NK-92 treated with Interleukin-12 subunit alpha and Interleukin-12 subunit beta, amount 100 ng/mL, for 24 hours (cell line): Measurements from ENCODE around the gene RGCC.
"Not testable (repeated sequence)": the region's sequence is repeated elsewhere in the genome, so short reads cannot be mapped to it uniquely, and the experiment has no call there.

Source experiments
- DNase-seq: peaks from one replicate; lab custom pipeline; 2025; lab: John Stamatoyannopoulos, UW

Gene RGCC

GRCh38 chr13:41490371-41491015 is 33.1 kb downstream of the RGCC start:
- DNase-seq, result no peak

DNA sequence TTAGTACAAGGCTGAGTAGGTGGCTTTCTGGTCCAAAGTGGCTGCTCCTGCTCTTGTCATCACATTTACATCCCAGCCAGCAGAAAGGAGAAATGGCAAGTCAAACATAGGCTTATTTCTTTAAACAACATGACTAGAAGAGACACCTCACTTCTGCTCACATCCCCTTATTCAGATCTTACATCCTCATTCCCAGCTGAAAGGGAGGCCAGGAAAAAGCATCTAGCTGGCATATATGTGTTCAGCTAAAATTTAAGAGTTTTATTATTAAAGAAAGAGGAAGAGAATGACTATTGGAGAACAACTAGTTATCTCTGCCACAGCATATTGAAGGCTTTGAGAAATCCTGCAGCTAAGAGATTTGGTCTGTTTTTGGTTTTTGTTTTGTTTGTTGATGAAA is 34.1 kb downstream of the RGCC start:
- DNase-seq, result no peak

GRCh38 chr13:41492432-41493260 is 35.3 kb downstream of the RGCC start:
- DNase-seq, result no peak

- no peak for DNase-seq
These were observed 36.9 kb downstream of the RGCC start for GRCh38 chr13:41494202-41494601.

- DNase-seq, result no peak
These were observed 37.7 kb downstream of the RGCC start for GRCh38 chr13:41495044-41495443.

- no peak for DNase-seq
These were observed 39.3 kb downstream of the RGCC start for GRCh38 chr13:41496420-41497234.

GRCh38 chr13:41497436-41497835 is 40.1 kb downstream of the RGCC start:
- DNase-seq, result no peak

DNA sequence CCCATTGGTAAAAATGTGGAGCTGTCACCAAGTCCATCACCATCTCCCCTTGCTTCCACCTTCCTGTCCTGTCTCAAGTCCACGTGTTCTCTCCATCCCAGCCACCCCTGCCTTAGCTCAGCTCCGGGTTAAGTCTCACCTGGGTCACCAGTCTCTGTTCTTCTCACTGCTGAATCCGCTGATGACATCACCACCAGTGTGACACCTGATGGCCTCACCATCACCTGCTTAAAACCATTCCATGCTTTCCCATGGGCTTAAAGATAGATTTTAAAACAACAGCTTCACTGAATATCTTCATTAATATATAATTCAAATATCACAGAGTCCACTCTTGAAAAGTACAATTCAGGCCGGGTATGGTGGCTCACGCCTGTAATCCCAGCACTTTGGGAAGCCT is 42.1 kb downstream of the RGCC start:
- DNase-seq, result no peak

DNA sequence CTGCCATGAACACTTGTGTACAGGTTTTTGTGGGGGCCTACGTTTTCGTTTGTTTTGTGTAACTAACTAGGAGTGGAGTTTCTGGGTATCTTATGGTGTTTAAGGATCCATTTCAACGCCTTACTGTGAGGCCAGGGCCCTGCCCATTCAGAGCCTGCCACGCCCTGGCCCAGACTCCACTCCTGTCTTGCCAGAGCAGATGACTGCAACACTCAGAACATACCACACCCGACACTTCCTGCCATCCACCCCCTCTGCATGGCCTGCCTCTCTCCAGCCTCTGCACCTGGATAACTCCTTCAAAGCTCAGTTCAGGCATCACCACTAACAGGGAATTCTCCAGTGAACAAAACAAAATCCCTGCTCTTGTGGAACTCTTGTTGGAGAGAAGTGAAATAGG is 43.2 kb downstream of the RGCC start:
- no peak for DNase-seq

GRCh38 chr13:41501281-41501680 is 43.9 kb downstream of the RGCC start:
- no peak for DNase-seq

DNA sequence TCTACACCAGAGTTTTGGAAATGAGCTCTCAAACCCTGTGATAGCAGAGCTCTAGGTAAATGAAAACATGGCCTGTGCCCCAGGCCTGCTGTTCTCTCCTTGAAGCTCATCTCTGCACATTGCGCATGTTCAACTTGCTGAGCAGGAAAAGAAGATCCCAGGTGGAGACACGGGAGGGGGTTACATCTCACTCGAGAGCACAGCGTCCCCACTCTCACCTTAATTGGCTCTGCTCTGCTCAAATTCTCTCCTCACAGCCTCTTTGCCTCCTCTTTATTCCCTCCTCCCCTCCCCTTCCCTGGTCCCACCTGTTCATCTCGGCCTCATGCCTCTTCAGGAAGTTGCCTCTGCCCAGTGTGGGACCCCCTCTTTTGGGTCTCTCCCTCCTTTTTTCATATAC is 44.7 kb downstream of the RGCC start:
- no peak for DNase-seq

- DNase-seq, result no peak
These were observed 45.3 kb downstream of the RGCC start for GRCh38 chr13:41502673-41503072.

- DNase-seq, result no peak
These were observed 46.0 kb downstream of the RGCC start for GRCh38 chr13:41503356-41503755.

- not testable (repeated sequence) for DNase-seq
These were observed 47.3 kb downstream of the RGCC start for GRCh38 chr13:41504657-41505056.

DNA sequence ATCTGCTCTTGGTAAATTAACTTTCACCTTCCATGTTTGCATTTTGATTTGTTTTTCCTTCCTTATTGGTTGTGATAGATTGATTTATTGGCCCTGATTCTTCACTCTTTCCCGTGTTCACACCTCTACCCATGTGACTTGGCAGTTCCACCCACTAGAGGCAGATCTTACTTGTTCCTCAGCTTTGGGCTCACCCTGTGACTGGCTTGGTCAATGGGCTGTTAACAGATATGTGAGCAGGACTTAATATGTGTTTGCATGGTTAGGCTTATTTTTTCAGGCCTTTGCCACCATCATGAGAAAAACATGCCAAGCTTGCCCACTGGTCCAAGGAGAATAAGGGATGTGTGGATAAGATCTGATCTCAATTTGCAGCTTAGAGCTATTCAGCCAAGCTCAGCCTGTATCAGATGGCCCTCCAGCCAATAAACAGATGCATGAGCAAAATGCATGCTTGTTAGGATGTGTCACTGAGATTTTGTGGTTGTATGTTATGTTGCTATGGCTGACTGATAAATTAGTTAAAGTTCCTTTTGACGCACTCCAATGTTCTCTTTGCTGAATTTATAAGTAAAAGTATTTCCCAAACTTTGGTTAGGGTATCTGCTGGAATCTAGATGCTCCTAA is 48.0 kb downstream of the RGCC start:
- DNase-seq, result no peak

DNA sequence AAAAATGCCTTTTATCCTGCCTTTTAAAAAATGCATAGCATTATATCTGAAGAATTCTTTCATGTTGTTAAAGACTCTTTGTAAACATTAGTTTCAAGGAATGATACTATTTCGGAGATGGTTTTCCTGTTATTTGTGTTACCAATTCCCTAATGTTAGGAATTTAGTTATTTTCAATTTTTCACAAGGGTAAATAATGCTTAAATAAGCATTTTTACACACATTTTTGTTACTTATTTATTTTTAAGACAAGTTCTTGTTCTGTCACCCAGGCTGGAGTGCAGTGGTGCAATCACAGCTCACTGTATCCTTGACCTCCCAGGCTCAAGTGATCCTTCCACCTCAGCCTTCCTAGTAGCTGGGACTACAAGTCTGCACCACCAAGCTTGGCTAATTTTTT is 49.0 kb downstream of the RGCC start:
- no peak for DNase-seq

- no peak for DNase-seq
These were observed 52.6 kb downstream of the RGCC start for GRCh38 chr13:41509971-41510370.

GRCh38 chr13:41511827-41512226 is 54.5 kb downstream of the RGCC start:
- no peak for DNase-seq

DNA sequence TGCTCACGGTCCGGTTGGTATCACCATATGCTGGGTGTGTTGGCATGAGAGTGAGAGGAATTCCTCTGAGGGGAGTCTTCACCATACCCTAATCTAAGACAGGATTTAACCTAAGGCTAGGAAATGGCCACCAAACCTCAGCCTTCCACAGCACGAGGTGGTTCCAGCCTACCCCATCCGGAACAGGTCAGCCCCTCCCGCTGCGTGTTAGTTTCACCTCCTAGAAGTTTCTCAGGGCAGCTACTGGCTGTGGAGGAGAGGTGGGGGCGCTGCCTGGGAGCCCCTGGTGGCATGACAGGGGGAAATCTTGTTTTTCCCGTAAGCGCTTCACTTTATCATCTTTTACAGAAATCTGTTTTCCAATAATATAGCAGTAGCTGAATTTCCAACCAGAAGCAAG is 55.1 kb downstream of the RGCC start:
- no peak for DNase-seq

DNA sequence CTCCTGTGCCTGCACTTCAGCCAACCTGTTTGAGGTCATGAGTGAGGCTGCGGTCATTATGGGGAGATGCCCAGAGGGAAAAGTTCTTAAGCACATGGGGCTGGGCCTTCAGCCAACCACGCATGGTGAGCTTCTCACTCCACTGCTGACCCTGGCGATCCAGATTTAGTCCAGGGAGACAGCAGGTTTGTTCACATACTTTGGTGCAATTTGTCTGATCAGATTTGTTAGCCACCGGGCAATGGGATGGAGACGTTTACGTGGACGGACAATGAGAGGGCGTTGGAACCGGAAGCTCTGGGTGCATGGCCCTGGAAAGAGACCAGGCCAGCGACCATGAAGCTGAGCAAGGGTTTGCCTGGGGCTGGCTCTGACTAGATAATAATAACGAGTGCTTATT is 56.2 kb downstream of the RGCC start:
- no peak for DNase-seq

DNA sequence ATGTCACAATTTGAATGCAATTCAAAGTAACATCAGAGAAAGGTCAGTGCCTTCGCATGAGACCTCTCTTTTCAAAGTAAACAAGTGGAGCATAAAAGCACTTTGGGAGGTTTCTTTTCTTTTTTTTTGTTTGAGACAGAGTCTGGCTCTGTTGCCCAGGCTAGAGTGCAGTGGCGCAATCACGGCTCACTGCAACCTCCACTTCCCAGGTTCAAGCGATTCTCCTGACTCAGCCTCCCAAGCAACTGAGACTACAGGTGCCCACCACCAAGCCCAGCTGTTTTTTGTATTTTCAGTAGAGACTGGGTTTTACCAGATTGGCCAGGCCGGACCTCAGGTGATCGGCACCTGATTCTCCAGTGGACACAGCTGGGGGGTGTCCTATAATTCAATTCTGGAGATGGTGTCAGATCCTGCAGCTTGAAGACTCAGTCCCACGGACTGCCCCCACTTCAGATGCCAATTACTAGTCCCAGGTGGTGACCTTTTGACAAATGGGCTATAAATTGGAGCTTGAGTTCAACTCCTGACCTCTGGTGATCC is 57.6 kb downstream of the RGCC start:
- no peak for DNase-seq

DNA sequence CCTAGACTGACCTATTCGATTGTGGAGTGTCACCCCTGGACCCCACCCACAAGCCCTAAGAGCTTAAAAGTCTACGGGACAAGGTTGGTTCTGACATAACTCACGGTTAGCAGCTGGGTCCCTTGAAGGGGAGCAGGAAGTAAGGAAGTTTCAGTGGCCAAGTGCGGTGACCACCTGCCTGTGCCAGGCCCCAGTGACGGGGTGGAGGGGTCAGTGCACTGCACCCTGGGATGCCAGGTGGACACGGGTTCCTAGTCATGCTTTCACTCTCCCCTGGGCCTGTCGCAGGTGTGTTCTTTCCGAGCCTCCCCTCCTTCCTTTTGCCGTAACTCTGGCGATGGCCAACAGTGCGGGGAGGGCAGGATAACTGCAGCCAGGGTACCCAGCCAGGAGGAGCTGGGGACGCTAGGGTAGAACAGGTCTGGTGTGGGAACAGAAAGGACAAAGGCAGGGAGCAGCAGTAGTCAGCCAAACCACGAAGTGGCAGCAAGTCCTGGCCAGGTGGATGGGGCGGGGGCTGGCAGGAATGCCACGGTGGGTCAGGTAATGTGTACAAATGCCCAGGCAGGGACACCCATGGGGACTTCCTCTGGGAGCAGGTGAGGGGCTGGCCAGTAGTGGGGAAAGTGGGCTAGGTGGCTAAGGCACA is 58.3 kb downstream of the RGCC start:
- DNase-seq, result no peak
